ENCODE results near the gene RBM10.
"Not testable (repeated sequence)": the region's sequence is repeated elsewhere in the genome, so short reads cannot be mapped to it uniquely, and the experiment has no call there.

RBM10 gene

DNA sequence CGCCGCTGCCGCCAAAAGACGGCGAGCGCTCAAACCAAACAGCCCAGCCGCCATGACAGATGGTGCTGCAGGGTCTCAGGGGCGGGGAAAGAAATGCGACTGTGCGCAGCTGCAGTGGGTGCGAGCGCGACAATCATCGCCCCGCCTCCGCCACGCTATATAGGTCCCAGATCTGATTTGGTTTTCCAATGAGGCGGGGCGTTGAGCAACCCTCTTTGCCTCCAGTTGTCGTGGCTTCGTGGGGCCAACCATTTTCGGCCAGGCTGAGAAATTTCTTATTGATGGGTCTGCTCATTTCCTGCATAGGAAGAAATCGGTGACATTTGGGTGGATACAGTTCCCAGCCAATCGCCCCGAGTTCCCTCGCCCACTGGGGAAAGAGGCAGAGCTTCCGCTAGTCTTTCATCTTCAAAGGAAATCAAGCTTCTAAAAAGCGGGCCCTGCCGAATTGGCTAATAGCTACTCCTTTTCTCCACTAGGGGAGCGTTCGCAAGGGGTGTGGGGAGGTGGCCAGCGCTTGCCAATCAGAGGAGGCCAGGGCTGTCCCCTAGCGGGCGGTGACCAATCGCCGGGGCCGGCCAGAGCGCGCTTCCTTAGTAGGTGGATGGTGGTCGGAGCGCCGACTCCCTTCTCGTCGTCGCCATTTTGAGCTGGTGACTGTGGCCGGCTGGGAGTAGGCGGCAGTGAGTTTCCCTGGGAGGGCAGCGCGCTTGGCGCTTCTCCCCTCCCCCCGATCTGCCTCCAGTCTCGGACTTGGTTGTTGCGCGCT, at the start of gene RBM10, which contains the start of gene NDUFB11:
RBM10 (plus strand) TSS at position 596 of the 769 bp plus-strand sequence. CDS start 2,261 bp downstream, outside the sequence.
NDUFB11 (minus strand) TSS at position 77 of the 769 bp plus-strand sequence; CDS start at position 54, 23 bp downstream.
- peak; percentile 69 to 91 (median 84) for DNase-seq (ENCODE audit: low read depth in 2 of 3, low spot score in 1 of 3)

- DNase-seq (ENCODE audit: low read depth in 2 of 3, low spot score in 1 of 3) = no peak
Observed at GRCh38 chrX:47097018-47097417, 48.0 kb upstream of the RBM10 start.

DNA sequence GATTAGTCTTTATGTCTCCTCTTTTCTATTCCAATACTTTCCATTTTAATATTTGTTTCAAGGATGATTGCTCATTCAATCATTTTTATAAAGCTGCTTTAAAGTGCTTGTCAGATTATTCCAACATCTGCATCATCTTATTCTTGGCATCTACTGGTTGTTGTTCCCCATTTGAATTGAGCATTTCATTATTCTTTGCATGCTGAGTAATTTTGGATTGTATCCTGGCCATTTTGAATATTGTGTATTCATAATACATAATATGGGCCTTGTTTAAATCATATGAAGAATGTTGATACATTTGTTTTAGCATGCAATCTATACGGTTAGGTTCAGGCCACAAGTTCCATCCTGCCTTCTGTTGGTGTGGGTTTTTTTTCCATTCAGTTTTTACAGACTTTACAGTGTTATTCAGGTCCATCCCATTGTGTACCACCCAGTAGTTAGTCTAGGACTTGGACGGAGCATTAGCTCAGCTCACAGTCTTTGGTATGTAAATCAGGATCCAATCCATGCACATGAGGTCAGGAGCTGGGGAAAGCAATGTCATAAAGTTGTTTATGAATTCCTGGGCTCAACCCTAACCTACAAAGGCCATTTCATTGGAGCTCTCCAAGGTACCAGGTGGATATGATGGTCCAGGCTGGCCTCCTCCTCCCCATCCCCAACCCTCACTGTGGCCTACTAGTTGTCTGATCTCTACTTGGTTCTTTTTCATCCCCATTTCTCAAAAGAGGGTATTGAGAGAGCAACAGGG, 46.5 kb upstream of the RBM10 start:
- no peak for DNase-seq (ENCODE audit: low read depth in 2 of 3, low spot score in 1 of 3)

DNA sequence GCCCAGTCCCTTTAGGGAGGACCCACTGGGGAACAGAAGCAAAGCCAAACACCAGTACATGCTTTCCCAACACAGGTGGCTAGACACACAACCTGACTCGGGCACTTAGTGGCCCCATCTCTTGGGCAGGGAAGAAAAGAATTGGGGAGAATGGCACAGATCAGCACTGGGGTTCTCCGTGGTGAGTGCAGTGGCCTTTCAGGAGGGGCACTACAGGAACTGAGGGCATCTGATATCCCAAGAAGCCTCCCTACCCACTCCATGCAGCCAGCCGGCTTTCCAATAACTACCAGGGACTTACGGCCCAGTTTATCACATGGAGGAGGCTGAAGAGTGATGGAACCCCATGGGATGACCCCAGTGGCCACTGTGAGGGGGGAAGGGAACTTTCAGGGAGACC, 43.8 kb upstream of the RBM10 start:
- no peak for DNase-seq (ENCODE audit: low read depth in 2 of 3, low spot score in 1 of 3)

DNA sequence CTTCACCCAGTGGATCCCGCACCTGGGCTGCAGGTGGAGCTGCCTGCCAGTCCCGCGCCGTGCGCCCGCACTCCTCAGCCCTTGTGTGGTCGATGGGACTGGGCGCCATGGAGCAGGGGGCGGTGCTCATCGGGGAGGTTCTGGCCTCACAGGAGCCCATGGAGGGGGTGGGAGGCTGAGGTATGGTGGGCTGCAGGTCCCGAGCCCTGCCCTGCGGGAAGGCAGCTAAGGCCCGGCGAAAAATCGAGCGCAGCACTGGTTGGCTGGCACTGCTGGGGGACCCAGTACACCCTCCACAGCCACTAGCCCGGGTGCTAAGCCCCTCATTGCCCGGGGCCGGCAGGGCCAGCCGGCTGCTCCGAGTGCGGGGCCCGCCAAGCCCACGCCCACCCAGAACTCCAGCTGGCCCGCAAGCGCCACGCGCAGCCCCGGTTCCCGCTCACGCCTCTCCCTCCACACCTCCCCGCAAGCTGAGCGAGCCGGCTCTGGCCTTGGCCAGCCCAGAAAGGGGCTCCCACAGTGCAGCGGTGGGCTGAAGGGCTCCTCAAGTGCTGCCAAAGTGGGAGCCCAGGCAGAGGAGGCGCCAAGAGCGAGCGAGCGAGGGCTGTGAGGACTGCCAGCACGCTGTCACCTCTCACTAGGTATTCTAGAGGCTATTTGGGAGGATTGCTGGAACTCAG, 33.9 kb upstream of the RBM10 start:
- DNase-seq (ENCODE audit: low read depth in 2 of 3, low spot score in 1 of 3) = not testable (repeated sequence)

- no peak for DNase-seq (ENCODE audit: low read depth in 2 of 3, low spot score in 1 of 3)
Observed at GRCh38 chrX:47112316-47112954, 32.6 kb upstream of the RBM10 start.

GRCh38 chrX:47116551-47117110, 28.4 kb upstream of the RBM10 start:
- DNase-seq (ENCODE audit: low read depth in 2 of 3, low spot score in 1 of 3) = not testable (repeated sequence)

GRCh38 chrX:47124466-47124865, 20.6 kb upstream of the RBM10 start:
- DNase-seq (ENCODE audit: low read depth in 2 of 3, low spot score in 1 of 3) = not testable (repeated sequence)

GRCh38 chrX:47129157-47129898, 15.7 kb upstream of the RBM10 start:
- peak; percentile 74 to 93 (median 85) for DNase-seq (ENCODE audit: low read depth in 2 of 3, low spot score in 1 of 3)

- DNase-seq (ENCODE audit: low read depth in 2 of 3, low spot score in 1 of 3) = no peak
Observed at GRCh38 chrX:47129899-47130358, 15.1 kb upstream of the RBM10 start.

- DNase-seq (ENCODE audit: low read depth in 2 of 3, low spot score in 1 of 3) = no peak
Observed at GRCh38 chrX:47133493-47133892, 11.5 kb upstream of the RBM10 start.

DNA sequence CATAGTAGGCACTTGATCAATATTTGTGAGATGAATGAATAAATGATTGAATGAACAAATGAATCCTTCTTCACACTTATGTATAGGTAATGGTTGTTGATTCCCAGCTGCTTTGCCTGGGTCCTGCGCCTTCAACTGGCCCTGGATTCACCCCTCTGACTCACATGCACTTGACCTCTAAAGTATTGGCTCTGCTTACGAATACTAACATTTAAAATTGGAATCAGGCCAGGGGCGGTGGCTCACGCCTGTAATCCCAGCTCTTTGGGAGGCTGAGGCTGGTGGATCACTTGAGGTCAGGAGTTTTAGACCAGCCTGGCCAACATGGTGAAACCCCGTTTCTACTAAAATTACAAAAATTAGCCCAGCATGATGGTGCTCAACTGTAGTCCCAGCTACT, 9.4 kb upstream of the RBM10 start:
- not testable (repeated sequence) for DNase-seq (ENCODE audit: low read depth in 2 of 3, low spot score in 1 of 3)

- no peak for DNase-seq (ENCODE audit: low read depth in 2 of 3, low spot score in 1 of 3)
Observed at GRCh38 chrX:47138171-47138570, 6.8 kb upstream of the RBM10 start.

GRCh38 chrX:47143894-47144625, 961 bp upstream of the RBM10 start:
- peak in 1 of 3 donors; percentile 14 for DNase-seq (ENCODE audit: low read depth in 2 of 3, low spot score in 1 of 3)

- no peak for DNase-seq (ENCODE audit: low read depth in 2 of 3, low spot score in 1 of 3)
Observed at GRCh38 chrX:47145395-47146120, 537 bp downstream of the RBM10 start.

GRCh38 chrX:47146121-47146935, 1.3 kb downstream of the RBM10 start:
- no peak for DNase-seq (ENCODE audit: low read depth in 2 of 3, low spot score in 1 of 3)

GRCh38 chrX:47146936-47147859, 2.2 kb downstream of the RBM10 start:
- no peak for DNase-seq (ENCODE audit: low read depth in 2 of 3, low spot score in 1 of 3)

All from stimulated activated CD4-positive, alpha-beta T cell treated with anti-CD3 and anti-CD28 coated beads, Interleukin-12 subunit alpha, Interleukin-12 subunit beta, amount 100 ng/mL, for 48 hours (primary cell).